HG03064 (cell line): ENCODE measurements around the gene DCDC2.
"Not testable (repeated sequence)": the region's sequence is repeated elsewhere in the genome, so short reads cannot be mapped to it uniquely, and the experiment has no call there.

Experiments used
- ATAC-seq: cut with Tn5 transposase; IDR thresholded peaks from one replicate; pipeline ENCODE4 v1.9.1; 2021; ENCODE audit warnings: low read depth; ENCODE audit not compliant: unreplicated experiment

Gene DCDC2

GRCh38 chr6:24329022-24329421 is 28.8 kb downstream of the DCDC2 start:
- no peak for ATAC-seq

GRCh38 chr6:24327756-24328155 is 30.1 kb downstream of the DCDC2 start:
- ATAC-seq: no peak

GRCh38 chr6:24325978-24326377 is 31.9 kb downstream of the DCDC2 start:
- ATAC-seq: no peak

- ATAC-seq: no peak
These were observed 33.2 kb downstream of the DCDC2 start for GRCh38 chr6:24324617-24325016.

- ATAC-seq: no peak
These were observed 34.1 kb downstream of the DCDC2 start for GRCh38 chr6:24323632-24324337.

GRCh38 chr6:24322924-24323323 is 34.9 kb downstream of the DCDC2 start:
- no peak for ATAC-seq

- ATAC-seq: not testable (repeated sequence)
These were observed 35.4 kb downstream of the DCDC2 start for GRCh38 chr6:24322446-24322845.

- ATAC-seq: no peak
These were observed 36.2 kb downstream of the DCDC2 start for GRCh38 chr6:24321538-24322162.

- ATAC-seq: no peak
These were observed 44.4 kb downstream of the DCDC2 start for GRCh38 chr6:24313251-24314141.

GRCh38 chr6:24311775-24312174 is 46.1 kb downstream of the DCDC2 start:
- not testable (repeated sequence) for ATAC-seq

- no peak for ATAC-seq
These were observed 50.0 kb downstream of the DCDC2 start for GRCh38 chr6:24307881-24308280.

GRCh38 chr6:24306936-24307335 is 50.9 kb downstream of the DCDC2 start:
- no peak for ATAC-seq

- ATAC-seq: no peak
These were observed 51.8 kb downstream of the DCDC2 start for GRCh38 chr6:24306038-24306437.

- ATAC-seq: no peak
These were observed 60.9 kb downstream of the DCDC2 start for GRCh38 chr6:24296944-24297343.

- ATAC-seq: not testable (repeated sequence)
These were observed 64.0 kb downstream of the DCDC2 start for GRCh38 chr6:24293852-24294251.

GRCh38 chr6:24287239-24287638 is 70.6 kb downstream of the DCDC2 start:
- no peak for ATAC-seq

GRCh38 chr6:24284006-24284405 is 73.9 kb downstream of the DCDC2 start:
- ATAC-seq: no peak

- peak; percentile 84 for ATAC-seq
These were observed 74.5 kb downstream of the DCDC2 start for GRCh38 chr6:24283043-24283985.

- ATAC-seq: no peak
These were observed 83.3 kb downstream of the DCDC2 start for GRCh38 chr6:24274441-24275083.
